ENCODE data around the gene SH2B3.
A peak's percentile ranks its signal among the peaks of the same experiment; 100 is the strongest.
"Not testable (repeated sequence)": the region's sequence is repeated elsewhere in the genome, so short reads cannot be mapped to it uniquely, and the experiment has no call there.

The SH2B3 gene

DNA sequence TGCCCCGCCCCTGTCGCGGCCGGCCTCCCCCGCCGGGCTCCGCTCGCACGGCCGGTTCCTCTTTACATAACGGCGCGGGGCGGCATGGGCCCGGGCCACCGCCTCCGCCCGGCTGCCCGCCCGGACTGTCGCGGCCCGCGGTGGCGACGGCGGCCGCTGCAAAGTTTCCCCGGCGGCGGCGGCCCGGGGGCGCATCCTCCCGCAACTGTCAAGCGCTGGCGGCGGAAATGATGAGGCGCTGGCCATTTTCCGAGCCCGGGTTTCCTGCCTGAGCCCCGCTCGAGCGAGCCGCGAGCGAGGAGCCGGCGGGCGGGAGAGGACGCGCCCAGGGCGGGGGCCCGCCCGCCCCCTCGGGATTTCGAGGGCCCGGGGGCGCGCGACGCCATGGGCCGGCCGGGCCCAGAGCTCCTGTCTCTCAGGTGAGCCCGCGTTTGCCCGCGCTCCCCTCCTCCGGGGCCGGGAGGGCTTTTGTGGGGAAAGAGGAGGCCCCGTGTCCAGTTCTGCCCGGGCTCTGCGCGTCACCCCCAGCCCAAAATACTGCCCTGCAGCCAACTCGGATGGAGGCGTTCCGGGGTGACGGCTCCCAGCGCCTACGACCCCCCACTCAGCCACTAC lies at the start of gene SH2B3:
TSS of gene SH2B3 (plus strand) at position 65 of the 615 bp plus-strand sequence. CDS start 12,223 bp downstream, outside the sequence.
- no peak for DNase-seq

- no peak for DNase-seq
Observed at GRCh38 chr12:111359231-111359913, 46.4 kb upstream of the SH2B3 start.

DNA sequence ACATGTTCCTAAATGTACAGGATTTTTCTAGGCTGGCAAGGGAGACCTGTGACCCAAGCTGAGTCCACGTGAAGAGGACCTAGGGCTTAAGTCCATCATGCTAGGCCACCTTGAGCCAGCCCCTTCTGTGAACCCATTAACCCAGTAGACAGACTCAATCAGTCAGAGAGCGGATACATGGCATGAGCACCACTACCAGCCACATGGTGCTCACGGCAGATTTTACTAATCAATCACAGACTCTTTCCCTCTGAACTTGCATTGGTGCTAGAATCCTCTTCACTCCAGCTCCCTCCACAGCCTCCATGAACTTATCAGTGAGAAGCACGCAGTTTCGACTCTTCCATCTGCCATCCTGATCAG lies 45.8 kb upstream of the SH2B3 start:
- no peak for DNase-seq

DNA sequence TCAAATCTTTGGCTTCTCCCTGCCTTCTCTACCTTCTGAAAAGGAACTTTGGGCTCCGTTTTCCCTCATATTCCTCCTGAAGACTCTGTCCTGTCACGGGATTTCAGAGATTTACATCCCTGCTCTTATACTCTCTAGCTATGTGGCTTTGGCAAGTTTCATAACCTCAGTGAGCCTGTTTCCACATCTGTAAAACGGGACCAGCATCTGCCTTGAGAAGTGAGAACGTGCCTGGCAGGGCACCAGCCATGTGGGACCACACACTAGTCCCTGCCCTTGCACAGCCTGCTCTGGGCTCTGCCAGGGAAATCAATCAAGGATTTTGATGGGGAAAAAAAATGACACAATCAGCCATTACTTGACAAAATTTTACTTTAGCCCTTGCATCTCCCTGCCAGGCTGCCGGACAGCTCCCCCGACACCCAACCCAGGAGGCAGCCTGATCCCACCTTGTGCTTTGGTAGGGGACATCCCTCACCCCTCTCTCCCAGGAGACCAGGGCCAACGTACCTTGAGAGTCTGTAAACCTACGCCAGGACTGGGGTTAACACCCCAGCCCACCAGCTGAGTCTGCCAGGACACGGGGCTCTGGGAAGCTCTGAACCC lies 45.3 kb upstream of the SH2B3 start:
- DNase-seq = no peak

- DNase-seq = no peak
Observed at GRCh38 chr12:111361073-111361716, 44.5 kb upstream of the SH2B3 start.

- DNase-seq = no peak
Observed at GRCh38 chr12:111361717-111362576, 43.8 kb upstream of the SH2B3 start.

GRCh38 chr12:111362687-111363475 lies 42.8 kb upstream of the SH2B3 start:
- no peak for DNase-seq

- DNase-seq = no peak
Observed at GRCh38 chr12:111363578-111363977, 42.1 kb upstream of the SH2B3 start.

DNA sequence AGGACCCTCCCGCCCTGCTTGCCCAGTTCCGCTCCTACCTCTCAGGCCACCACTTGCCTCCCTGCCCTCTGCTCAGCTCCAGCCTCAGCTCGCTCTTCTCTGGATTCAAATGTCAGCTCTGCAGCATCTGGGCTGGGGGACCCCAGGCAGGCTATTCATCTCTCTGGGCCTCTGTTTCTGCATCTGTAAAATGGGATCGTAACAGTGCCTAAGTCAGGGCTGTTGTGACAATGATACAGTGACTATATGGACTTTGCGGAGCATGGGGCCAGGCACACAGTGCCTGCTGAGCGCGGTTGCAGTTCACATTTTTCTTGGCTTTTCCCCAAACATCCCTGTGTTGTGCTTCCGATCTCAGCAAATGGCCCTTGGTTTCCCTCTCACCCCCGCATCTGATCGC lies 39.6 kb upstream of the SH2B3 start:
- DNase-seq = no peak

- no peak for DNase-seq
Observed at GRCh38 chr12:111366583-111366982, 39.1 kb upstream of the SH2B3 start.

DNA sequence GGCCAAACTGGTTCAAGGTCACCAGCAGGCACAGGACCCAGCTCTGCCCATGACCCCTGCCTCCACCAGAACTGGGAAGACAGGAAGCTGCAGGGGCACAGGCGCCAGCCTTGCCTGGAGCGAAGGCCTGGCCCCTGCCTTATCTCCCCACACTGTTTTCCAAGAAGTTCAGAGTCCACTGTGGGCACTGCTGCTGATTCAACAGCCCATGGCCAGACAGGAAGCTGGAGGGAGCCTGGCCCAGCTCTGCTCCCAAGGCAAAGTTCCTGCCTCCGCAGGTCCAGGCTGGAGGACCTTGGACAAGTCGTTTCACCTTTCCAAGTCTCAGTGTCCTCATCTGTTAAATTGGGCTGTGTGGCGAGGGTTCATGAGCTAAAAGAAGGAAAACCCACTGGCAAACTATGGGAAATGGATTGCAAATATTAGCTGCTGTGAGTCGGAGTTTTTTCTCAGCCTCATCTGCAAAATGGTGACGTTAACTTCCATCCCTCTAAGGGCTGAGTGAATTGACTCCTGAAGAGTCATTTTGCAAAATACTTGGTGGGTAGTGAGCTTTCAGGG lies 38.0 kb upstream of the SH2B3 start:
- no peak for DNase-seq

GRCh38 chr12:111368291-111368787 lies 37.4 kb upstream of the SH2B3 start:
- no peak for DNase-seq

DNA sequence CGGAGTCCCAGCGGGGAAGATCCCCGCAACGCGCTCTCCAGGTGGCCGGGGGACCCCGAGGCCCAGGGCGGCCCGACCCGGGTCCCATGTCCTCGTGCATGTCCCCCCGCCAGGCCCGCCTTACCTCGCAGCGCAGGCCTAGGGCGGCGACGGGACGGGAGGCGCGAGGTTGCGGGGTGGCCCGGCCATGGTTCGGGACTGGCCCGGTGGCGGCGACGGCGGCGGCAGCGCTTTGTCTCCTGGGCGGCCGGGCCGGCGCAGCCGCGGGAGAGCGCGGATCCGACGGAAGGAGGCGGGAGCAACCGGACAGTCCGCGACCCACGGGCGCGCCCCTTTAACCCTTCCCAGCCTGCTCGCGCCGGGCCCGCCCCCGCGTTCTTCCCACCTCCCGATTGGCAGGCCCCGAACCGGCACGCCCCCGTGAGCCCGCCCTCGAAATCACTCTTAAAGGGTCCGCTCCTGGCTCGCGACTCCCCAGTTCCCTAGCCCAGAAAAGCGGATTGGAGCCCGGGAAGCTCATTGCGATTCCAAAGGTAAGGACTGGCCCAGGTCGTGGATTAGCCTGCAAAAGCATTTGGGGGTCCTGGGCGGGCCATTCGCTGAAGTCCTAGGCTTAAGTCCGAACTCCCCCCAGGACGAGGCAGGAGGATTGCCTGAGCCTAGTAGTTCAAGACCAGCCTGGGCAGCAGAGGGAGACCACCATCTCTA lies 36.8 kb upstream of the SH2B3 start, which contains the start of gene PHETA1:
TSS of gene PHETA1 (minus strand) at position 308 of the 708 bp plus-strand sequence. CDS start 5,668 bp downstream, outside the sequence.
- peak; percentile 55 for DNase-seq

GRCh38 chr12:111369496-111370220 lies 36.1 kb upstream of the SH2B3 start:
- no peak for DNase-seq

GRCh38 chr12:111373231-111373630 lies 32.5 kb upstream of the SH2B3 start:
- DNase-seq = not testable (repeated sequence)

DNA sequence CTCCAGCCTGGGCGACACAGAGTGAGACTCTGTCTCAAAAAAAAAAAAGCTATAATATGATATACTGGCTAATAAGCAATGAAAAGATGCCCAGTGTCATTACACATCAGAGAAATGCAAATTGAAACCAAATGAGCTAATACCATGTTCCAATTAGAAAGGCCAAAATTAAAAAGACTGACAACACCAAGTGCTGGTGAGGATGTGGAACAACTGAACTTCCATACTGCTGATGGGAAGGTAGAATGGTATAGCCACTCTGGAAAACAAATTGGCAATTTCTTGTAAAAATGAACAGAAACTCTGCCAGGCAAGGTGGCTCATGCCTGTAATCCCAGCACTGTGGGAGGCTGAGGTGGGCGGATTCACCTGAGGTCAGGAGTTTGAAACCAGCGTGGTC lies 28.3 kb upstream of the SH2B3 start:
- DNase-seq = no peak

DNA sequence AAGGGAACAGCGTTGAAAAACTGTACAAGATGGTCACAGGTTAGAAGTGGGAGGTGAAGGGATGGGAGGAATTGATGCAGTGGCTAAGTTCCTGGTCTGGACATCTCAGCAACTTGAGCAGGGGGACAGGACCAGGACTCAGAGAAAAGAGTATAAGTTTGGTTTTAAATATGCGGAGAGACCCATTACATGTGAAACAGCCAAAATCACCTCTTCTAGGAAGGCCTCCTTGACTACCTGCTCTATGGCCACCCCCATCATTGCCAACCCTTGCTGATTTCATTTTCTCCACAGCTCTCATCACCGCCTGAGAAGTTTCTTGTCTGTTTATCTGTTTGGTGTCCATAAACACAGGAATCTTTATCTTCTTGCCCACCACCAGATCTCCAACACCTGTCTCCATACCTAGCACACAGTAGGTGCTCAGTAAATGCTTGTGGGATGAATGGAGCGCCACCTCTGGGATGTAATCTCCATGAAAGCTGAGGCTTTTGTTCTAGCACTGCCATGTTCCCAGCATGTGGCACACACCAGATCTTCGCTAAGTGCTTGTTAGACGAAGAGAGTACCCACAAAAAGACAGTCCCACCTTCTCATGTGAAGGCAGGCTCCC lies 25.7 kb upstream of the SH2B3 start:
- DNase-seq = no peak

DNA sequence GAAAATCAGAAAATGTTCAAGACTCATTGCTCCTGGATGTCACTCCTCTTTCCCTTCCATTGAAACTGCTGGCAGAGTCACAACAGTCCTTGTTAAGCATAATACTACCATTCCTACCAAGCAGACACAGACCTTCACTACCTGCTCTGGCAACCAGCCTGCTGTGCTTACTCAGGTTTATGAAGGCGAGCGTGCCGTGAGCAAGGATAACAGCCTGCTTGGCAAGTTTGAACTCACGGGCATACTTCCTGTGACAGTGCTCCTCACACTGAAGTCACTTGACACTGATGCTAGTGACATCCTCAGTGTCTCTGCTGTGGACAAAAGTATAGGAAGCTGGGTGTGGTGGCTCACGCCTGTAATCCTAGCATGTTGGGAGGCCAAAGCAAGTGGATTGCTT lies 21.1 kb upstream of the SH2B3 start:
- no peak for DNase-seq

GRCh38 chr12:111386885-111387284 lies 18.8 kb upstream of the SH2B3 start:
- DNase-seq = no peak
